Gastroesophageal sphincter (tissue), 3 donors: ENCODE measurements around the gene PSMC3.
A peak's percentile ranks its signal among the peaks of the same experiment; 100 is the strongest.

Experiments
- EP300 ChIP-seq: sonication (generic); formaldehyde crosslinking; IDR thresholded peaks from one replicate; pipeline ENCODE4 v1.6.1; 2017; ENCODE audit warnings: antibody characterized with exemption, mild to moderate bottlenecking
- TF ChIP-seq, protein P1 (sequence below), 4 experiments: fragments of 200-600 bp in 2 of 4; fragments of 450-650 bp in 2 of 4; sonication (generic) in 1 of 4; IDR thresholded peaks; one replicate each; pipeline ENCODE4 v1.5.1; 2017 to 2019; ENCODE audit warnings: antibody characterized with exemption in 4 of 4, mild to moderate bottlenecking in 2 of 4, moderate library complexity in 2 of 4

DNA sequence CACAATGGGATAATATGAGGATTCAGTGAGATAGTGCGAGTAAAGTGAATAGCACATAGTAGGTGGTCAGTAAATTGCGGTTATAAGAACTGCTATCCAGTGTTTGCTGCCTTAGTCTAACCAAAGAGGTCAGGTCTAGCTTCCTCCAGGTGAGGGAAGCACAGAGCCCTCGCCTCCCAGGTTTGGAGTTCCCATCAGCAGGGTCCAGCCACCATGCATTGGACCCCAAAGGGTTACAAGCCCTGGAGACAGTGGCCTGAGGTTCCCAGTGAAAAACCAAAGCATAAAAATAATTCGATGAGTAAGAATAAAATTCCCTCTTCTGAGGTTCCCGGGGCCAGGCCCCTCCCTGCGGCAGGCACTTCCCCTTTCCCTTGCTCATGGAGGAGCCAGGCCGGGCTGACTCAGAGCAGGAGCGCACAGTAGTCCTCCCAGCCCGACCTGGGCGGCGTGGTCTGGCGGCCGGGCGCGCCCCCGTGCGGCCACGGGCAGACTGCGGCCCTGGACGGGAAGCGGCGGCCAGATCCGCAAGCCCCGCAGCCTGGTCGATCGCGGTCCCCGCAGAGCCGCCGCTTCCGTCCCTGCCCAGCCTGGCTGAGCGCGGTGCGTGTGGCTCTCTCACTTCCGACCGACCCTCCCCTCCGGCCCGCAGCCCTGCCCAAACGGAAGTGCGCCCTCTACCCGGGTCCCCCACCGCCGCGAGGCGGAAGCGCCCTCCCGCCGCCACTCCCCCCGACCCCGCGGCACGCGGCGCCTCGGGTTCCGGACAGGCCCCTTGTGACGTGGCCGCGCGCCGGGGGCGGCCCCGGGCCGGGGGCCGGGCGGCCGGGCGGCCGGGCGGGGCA, 18.3 kb downstream of the PSMC3 start, which contains the start of gene SLC39A13:
- TF ChIP-seq, protein P1, sequence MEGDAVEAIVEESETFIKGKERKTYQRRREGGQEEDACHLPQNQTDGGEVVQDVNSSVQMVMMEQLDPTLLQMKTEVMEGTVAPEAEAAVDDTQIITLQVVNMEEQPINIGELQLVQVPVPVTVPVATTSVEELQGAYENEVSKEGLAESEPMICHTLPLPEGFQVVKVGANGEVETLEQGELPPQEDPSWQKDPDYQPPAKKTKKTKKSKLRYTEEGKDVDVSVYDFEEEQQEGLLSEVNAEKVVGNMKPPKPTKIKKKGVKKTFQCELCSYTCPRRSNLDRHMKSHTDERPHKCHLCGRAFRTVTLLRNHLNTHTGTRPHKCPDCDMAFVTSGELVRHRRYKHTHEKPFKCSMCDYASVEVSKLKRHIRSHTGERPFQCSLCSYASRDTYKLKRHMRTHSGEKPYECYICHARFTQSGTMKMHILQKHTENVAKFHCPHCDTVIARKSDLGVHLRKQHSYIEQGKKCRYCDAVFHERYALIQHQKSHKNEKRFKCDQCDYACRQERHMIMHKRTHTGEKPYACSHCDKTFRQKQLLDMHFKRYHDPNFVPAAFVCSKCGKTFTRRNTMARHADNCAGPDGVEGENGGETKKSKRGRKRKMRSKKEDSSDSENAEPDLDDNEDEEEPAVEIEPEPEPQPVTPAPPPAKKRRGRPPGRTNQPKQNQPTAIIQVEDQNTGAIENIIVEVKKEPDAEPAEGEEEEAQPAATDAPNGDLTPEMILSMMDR (IDR thresholded peaks at IDR 0.05): peak in 3 of 4 experiments; percentile 92 to 95 (median 94)
- TF ChIP-seq EP300: no peak
